Retinal pigment epithelial cell (primary cell): ENCODE measurements around the gene USP21.
A peak's percentile ranks its signal among the peaks of the same experiment; 100 is the strongest.

ENCODE experiments used
- DNase-seq: peaks from one replicate; pipeline ENCODE4 v3.0.0-alpha.2; 2010; ENCODE audit warnings: low read depth
- H3K4me3 ChIP-seq: 2 replicates; pipeline ENCODE4 v1.5.1; 2011; ENCODE audit warnings: mild to moderate bottlenecking, low read length, control low read depth, moderate library complexity
- TF ChIP-seq, protein P1 (sequence below): conservative IDR thresholded peaks from 2 replicates; pipeline ENCODE4 v1.5.1; 2011; ENCODE audit warnings: low read depth, low read length, control low read depth, inconsistent platforms

Gene USP21

DNA sequence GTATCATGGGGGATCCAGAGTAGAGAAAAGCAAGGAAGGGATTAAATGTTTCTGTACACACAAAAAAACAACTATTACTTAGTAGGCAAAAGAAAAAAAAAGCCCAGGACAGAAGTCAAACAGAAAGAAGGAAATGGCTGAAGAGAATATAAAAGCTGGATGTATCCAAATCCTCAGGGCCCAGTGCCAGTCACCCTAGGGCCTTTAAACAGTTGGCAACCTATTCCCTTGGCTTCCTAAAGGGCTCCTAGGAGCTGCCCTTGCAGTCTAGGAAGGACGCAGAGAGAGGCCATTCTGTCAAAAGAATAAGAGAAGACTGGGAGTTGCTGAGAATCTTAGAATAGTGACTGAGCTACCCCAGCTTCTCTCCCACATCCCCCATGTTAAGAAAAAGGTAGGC, 13.0 kb downstream of the USP21 start:
- no peak overlapping the region for H3K4me3 ChIP-seq
- TF ChIP-seq, protein P1, sequence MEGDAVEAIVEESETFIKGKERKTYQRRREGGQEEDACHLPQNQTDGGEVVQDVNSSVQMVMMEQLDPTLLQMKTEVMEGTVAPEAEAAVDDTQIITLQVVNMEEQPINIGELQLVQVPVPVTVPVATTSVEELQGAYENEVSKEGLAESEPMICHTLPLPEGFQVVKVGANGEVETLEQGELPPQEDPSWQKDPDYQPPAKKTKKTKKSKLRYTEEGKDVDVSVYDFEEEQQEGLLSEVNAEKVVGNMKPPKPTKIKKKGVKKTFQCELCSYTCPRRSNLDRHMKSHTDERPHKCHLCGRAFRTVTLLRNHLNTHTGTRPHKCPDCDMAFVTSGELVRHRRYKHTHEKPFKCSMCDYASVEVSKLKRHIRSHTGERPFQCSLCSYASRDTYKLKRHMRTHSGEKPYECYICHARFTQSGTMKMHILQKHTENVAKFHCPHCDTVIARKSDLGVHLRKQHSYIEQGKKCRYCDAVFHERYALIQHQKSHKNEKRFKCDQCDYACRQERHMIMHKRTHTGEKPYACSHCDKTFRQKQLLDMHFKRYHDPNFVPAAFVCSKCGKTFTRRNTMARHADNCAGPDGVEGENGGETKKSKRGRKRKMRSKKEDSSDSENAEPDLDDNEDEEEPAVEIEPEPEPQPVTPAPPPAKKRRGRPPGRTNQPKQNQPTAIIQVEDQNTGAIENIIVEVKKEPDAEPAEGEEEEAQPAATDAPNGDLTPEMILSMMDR = no peak
- DNase-seq = no peak

DNA sequence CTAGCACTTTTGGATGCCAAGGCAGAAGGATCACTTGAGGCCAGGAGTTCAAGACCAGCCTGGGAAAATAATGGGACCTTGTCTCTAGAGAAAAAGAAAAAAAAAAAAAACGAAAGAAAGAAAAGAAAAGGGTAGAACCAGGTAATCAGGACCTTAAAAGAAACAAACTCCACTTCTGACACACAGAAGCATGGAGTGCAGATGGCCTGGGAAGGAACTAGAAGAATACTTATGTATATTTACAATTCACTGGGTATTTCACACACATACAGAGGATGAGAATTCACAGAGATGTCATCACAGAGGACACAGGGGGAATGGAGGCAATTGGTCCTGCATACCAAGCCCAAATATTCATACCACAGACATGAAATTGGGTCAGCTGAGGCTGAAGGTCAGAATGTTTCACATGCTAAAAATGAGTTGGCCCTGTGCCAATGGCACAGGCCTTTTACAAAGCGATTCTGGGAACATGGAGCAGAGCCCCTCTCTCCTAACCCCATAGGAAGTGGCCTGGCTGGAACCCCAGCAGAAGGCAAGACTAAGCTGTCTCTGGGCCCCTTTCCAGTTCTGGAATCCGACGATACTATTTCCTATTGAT, 13.6 kb downstream of the USP21 start:
- TF ChIP-seq, protein P1 = no peak
- DNase-seq = no peak
- H3K4me3 ChIP-seq = no peak overlapping the region

DNA sequence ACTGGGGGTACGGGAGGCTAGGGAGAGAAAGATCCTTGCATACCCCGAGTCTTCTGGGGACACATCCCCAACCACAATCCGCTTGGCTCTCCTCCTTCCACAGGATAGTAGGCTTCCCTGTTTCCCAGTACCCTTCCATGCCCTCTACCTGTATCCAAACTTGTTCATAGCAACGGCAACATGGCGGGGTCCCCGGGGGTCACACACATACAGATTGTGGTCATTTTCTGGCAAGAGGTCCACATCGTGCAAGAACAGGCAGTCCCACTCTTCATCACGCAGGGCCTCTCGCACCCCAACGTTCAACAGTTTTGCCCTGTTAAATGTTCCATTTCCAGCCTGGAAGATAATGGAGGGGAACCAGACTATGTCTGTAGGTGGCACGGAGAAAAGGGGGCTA, 14.4 kb downstream of the USP21 start:
- DNase-seq = no peak
- H3K4me3 ChIP-seq = no peak overlapping the region
- TF ChIP-seq, protein P1 = no peak

DNA sequence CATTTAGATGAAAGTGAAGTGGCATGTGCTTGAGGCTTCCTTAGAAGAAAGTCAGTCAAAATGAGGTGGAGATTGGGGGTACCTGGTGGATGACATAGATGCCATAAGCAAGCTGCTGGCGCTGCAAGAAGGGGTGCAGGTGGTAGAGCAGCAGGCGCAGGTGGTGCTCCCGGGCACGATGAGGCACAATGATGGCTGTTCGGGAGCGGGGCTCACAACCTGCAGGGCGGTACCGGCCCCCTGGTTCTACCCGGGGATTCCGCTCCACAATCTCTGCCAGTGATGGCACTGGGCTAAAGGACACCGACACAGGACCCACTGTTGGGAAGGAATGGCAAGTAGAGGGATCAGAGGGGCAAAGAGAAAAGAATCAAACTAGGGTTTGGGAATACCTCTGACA, 15.6 kb downstream of the USP21 start:
- TF ChIP-seq, protein P1 = no peak

DNA sequence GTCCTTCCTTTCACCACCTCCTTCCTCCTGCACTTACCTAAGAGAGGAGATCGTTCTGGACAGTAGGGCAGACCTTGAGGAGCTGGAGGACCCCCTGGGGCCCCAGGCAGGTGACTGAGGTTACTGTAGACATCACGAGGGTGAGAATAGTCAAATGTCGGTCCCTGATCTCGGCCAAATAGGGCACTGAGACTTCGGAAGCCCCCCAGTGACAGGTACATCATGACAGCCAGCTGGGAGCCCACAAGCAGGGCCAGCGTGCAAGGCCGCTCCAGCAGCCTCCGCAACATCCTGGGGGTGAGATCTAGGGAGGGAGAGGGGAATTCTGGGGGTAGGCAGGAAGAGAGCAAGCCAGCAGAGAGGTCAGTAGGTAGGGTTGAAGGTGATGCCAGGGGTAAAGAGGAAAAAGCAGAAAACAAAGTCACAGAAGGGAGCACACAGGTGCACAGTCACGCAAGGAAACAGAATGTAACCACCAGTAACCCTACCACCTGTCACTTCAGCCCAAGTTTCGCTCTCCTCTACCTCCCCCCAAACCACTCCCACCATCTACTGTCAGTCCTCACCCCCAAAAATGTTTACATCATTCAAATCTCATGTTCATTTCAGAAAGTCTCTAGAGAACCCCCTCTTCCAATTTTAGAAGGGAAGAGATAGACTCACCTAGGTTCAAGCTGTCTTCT, 16.6 kb downstream of the USP21 start:
- DNase-seq = no peak
- TF ChIP-seq, protein P1 = no peak
- peak overlapping the region; percentile 98 for H3K4me3 ChIP-seq

More for the DNA sequence above, 15.6 kb downstream of the USP21 start:
- H3K4me3 ChIP-seq = no peak overlapping the region
- no peak for DNase-seq

DNA sequence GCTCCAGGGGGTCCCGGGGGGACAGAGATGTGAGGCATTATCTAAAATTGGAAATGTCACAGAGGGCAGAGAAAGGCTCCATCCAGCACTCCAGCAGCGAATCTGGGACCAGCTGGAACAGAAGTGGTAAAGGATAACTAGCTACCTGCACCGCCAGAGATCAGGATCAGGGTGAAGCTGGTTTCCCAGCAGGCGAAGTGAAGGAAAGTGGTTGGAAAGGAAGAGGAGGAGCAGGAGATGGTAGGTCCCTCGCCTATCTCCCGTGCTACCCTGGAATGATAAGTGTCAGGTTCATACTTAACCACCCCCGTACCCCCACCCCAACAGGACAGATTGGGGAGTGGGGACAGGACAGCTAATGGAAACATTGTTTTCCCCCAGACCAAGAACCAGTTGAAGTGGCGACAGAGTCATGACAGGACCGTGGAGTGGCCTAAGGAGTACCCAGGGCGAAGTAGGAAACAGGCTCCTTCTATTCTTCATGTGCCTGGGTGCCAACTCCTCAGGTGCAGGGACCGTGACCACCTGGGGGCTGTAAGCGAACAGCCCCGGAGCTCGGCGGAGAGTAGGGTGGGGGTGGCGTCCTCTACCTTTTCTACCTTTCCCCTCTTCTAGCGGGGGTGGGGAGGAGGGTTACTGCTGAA, 17.3 kb downstream of the USP21 start:
- peak overlapping the region; percentile 98 for H3K4me3 ChIP-seq
- TF ChIP-seq, protein P1 = no peak
- no peak for DNase-seq
